ENCODE data around the gene RIMBP3B.
"Not testable (repeated sequence)": the region's sequence is repeated elsewhere in the genome, so short reads cannot be mapped to it uniquely, and the experiment has no call there.

DNA sequence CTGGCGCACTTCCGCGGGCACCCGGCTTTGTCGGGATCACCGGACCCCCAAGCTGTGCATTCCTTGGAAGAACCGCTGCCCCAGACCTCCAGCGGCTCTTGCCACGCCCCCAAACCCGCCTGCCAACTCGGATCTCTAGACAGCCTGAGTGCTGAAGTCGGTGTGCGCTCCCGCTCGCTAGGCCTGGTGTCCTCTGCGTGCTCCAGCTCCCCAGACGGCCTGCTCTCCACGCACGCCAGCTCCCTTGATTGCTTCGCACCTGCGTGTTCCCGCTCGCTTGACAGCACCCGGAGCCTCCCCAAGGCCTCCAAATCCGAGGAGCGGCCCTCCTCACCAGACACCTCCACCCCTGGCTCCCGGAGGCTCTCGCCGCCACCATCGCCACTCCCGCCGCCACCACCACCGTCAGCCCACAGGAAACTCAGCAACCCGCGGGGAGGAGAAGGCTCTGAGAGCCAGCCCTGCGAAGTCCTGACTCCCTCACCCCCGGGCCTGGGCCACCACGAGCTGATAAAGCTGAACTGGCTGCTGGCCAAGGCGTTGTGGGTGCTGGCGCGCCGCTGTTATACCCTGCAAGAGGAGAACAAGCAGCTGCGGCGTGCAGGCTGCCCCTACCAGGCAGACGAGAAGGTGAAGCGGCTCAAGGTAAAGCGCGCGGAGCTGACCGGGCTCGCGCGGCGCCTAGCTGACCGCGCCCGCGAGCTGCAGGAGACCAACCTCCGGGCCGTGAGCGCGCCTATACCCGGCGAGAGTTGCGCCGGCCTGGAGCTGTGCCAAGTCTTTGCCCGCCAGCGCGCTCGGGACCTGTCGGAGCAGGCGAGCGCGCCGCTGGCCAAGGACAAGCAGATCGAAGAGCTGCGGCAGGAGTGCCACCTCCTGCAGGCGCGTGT, 1.2 kb downstream of the RIMBP3B start:
- TF ChIP-seq, protein P1, sequence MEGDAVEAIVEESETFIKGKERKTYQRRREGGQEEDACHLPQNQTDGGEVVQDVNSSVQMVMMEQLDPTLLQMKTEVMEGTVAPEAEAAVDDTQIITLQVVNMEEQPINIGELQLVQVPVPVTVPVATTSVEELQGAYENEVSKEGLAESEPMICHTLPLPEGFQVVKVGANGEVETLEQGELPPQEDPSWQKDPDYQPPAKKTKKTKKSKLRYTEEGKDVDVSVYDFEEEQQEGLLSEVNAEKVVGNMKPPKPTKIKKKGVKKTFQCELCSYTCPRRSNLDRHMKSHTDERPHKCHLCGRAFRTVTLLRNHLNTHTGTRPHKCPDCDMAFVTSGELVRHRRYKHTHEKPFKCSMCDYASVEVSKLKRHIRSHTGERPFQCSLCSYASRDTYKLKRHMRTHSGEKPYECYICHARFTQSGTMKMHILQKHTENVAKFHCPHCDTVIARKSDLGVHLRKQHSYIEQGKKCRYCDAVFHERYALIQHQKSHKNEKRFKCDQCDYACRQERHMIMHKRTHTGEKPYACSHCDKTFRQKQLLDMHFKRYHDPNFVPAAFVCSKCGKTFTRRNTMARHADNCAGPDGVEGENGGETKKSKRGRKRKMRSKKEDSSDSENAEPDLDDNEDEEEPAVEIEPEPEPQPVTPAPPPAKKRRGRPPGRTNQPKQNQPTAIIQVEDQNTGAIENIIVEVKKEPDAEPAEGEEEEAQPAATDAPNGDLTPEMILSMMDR (IDR thresholded peaks at IDR 0.05): not testable (repeated sequence)
- not testable (repeated sequence) for TF ChIP-seq EP300 (IDR thresholded peaks at IDR 0.05; ENCODE audit: low read depth)

Data from transverse colon (tissue), 3 donors.